ENCODE data around the gene CDH13.

CDH13 gene

DNA sequence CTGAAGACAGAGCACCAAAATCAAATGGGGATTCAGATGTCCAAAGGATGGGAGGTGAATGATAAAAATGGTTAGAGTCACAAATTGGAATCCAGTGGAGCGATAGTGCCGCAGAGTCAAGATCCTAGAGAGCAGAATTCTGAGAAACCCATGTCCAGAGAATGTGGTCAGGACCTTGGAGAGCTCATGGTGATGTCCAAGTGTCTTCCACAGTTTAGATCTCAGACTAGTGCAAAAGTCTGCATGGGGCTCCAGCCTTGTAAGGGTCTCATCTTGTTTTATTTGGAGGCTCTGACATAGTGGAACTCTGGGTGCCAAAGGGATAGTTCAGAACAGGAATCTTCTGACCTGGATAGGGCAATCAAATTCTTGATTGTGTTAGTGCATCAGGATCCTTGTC, 935.1 kb downstream of the CDH13 start:
- no peak for DNase-seq (ENCODE audit: low read depth in 3 of 3)

DNA sequence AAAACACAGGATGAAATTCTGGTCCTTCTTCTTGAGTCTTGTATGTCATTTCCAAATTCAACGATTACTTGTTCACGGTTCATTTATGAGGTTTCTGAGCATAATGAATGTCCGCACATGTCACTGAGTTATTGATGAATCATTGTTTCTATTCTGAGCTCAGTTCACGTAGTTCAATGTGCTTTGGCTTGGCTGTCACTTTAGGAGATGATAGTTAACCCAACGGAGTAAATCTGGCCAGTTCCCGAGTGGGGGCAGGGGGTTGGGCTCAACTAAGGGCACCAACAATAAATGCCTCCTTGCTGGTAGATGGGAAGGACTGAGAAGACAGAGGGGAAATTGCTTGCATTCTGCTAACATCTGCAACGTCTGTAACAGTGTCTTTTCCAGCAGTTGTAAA, 941.6 kb downstream of the CDH13 start:
- no peak for DNase-seq (ENCODE audit: low read depth in 3 of 3)

DNA sequence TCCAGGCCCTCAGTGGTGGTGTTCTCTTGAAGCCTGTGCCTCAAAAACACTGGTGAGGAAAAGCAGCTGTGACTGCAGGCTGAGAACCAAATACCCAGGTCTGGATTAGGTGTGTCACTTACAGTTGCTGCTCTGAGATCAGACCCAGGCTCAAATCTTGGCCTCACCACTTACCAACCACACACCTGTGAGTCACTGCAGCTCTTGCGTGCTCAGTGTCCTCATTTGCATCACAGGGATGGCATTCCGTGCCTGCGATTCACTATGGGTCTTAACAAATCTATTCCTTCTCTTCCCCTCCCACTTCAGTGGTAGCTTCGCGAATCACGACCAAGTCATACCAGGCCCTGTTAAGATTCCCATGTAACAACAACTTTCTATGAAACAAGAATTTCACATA, 947.6 kb downstream of the CDH13 start:
- no peak for DNase-seq (ENCODE audit: low read depth in 3 of 3)

DNA sequence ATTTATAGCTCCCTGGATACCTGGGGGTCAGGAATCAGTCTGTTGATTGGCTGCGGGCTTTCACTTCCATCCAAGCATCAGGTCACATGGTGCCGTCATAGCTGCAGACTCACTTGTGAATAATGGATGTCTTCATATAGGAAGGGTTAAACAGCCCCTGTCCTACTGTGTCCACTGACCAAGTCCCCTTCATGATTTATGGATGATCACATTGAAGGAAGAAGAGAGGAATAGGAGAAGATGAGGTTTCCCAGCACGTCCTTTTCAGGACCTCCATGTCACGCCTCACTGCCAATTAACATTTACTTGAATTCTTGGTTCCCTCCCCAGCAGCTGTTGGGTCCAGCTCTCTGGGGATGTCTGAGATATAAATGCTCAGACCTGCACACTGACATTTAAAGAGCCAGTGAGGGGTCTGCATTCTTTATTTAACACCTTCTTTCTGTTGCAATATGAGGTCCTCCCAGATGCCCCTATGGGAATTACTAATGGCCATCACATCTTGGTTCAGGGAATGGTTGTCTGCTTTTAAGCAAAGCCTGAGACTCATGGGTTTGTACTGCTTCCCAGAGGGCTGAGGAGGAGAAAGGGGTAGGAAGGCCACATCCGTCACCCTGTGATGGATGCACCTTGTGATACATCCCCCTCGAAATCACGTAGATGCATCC, 950.4 kb downstream of the CDH13 start:
- no peak for DNase-seq (ENCODE audit: low read depth in 3 of 3)

DNA sequence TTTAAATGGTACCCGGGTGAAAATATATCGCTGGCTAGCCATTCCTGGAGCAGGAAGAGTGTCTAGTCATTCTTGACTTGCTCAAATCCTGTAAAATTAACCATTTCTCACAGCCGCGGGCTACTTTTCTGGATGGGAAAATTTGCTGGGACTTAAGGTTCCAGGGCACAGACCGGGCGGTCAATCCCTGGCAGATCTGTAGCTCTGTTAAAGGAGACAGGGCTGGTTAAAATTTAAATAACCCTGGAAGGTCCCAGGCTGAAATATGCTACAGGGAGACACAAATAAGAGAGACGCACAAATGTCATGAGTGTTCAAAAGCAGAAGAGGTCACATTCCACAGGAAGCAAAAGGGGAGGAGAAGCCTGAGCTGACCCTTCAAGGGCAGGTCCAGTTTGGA, 951.4 kb downstream of the CDH13 start:
- no peak for DNase-seq (ENCODE audit: low read depth in 3 of 3)

DNA sequence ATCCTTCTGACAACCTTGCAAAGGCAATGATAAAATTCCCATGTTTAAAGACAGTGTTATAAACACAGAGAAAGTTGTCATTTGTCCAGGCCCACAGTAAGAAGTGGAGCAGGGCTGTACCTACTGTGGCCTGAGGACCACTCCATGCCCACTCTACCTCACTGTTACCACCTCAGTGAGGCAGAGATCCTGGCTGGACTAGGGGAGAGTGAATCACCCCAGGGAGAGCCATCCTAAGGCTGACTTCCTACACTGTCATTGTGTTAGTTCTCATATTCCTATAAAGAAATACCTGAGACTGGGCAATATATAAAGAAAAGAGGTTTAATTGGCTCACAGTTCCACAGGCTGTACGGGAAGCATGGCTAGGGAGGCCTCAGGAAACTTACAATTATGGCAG, 952.3 kb downstream of the CDH13 start:
- DNase-seq (ENCODE audit: low read depth in 3 of 3) = no peak

DNA sequence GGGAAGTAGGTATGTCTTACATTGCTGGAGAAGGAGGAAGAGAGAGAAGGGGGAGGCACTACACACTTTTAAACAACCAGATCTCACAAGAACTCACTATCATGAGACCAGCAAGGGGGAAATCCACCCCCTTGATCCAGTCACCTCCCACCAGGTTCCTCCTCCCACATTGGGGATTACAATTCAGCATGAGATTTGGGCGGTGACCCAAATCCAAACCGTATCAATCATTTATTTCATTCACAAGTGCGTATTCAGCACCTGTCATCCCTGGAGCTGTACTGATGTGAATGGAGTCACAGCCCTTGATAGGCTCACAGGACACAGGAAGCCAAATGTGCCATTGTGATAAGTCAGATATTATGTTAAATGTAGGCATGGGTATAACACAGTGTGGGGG, 952.7 kb downstream of the CDH13 start:
- DNase-seq (ENCODE audit: low read depth in 3 of 3) = no peak

DNA sequence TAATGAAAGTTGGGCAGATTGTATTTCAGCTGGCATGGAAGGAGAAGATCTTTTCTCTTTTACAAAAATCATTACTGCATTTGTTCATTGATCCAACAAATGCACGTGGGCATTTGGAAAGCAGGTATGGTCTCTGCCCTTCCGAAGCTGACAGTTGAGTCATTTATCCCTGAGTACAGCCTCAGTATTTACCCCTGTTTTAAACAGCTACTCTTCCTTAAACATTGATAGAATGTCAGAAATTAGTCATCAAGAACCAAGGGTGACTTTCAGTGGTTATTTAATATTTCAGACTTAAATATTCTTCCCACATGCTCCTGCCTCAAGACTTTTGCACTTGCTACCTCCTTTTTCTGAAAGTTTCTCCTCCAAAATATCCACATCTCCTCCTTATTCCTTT, 954.3 kb downstream of the CDH13 start:
- no peak for DNase-seq (ENCODE audit: low read depth in 3 of 3)

DNA sequence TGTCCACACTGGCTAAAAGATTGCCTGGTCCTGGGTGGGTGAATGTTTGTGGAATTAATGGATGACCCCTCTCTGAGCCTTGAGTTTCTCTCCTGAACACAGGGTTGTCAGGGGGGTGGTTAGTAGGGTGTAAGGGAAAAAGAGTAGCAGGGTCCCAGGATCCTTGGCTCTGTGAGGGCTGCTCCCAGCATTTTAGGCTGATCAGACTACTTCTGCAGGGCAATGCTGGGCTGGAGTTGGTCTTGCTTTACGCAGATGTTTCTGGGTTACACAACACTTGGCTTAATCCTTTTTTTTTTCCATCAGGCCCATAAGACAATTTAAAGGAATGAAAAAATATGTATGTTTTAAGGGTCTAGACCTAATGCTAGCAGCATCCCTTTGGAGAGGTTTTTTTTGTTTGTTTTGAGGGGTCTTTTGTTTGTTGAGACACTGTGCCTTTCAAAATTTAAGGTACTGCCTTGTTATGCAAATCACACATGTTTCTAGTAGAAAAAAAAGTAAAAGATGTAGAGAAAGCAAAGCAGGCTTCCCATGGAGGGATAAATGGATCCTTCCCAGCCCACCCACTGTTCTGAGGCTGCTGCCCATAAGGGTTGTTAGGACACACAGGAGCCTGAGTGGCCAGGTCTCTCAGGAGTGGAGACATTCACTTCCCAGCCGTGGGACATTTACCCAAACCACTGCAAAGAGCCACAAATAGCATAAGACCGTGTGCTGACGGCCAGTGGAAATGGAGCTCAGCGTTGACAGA, 955.4 kb downstream of the CDH13 start:
- no peak for DNase-seq (ENCODE audit: low read depth in 3 of 3)

DNA sequence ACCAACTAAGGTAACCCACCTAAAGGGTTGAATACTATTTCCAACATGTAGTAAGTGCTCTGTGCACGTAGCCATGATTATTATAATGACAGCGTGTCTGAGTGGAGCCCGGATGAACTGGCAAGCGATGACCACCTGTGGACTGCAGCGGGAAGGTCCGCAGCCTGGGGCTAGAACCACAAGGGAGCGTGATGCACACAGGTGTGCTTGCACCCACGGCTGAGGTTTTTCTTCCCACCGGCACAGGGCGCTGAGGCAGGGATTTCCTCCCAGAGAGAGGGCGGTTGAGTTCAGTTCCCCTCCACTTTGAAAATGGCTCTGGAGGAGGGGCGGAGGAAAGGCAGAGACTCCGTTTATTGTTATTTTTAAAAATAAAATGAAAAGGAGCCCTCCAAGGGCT, 959.3 kb downstream of the CDH13 start:
- DNase-seq (ENCODE audit: low read depth in 3 of 3) = no peak

DNA sequence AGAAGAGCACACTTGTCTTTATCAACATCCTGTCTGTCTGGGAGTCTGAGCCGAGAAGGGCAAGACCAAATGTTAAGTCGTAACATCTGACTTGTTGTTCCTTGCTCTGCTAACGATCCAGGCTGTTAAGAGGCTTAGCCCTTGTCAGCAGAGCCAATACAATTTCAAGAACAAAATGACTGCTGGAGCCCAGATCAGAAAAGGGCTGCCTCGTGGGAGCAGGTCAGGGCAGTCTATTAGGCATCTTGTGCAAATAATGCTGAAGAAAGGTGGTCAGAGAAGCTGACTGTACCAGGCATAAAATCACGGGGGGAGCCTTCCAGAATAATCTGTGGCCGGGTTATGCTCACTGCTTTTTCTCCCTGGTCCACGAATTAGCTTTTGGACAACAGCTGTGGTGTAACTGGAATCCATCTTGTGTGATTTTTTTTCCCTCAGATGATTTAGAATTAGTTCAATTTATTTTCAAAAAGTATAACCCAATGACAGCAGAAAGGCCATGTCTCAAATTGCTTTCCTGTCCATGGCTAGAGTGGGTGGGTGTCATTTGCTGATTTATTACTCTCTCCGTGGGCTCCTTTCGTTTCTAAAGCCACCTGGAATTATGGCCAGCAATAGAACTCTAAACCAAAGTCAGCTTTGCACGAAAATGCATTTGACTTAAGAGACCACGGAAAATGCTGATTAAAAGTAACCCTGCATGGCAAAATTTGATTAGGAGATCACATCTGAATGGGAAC, 959.9 kb downstream of the CDH13 start:
- no peak for DNase-seq (ENCODE audit: low read depth in 3 of 3)

DNA sequence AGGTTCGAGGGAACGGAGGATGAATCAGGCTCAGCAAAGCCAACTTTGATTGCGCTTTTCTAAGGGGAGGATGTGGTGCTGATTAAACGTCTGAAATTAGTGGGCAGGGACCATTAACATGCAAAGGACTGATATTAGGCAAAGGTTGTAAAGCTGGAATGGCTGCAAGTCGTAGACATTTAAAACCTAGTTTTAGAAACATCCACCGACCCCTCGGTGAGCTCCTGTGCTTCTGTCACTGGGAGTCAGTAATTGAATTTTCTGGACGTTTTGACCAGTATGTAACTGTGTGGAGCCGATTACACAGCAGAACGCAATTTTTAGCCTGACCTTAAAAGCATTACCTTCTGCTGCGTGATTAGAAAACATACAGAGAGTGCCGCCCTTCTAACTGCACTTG, 960.4 kb downstream of the CDH13 start:
- no peak for DNase-seq (ENCODE audit: low read depth in 3 of 3)

DNA sequence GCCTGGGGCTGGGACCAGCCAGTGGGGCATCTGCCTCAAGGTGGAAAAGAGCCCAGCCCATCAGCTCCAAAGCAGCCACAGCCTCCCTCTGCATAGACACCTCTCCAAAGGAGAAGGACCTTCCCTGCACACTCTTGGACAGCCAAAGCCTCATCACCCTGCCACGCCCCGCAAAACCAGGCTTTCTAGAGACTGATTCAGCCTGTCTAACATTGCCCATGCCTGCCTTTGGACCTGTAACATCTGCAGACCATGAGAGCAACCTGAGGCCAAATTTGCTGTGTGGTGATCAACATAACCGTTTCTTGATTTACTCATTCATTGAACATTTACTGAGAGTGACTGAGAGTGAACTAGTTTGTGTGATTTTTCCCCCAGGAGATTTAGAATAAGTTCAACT, 961.3 kb downstream of the CDH13 start:
- no peak for DNase-seq (ENCODE audit: low read depth in 3 of 3)

DNA sequence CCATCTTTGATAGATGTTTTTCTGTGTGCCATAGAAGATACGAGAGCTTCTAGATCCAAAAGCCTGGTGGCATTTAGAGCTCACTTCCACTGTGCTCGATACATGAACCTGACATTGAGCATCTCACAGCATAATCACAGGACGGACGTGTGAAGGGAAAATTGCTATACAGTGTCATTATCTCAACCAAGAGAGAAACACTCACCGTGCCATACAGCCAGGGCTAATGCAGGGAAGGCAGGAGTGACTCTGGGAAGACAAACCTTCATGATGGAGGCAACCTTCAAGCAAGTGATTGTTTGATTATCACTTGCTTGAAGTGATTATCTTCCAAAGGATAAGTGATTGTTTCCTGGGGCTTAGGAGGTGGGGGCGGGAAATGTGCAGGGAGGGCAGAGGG, 962.8 kb downstream of the CDH13 start:
- DNase-seq (ENCODE audit: low read depth in 3 of 3) = no peak

DNA sequence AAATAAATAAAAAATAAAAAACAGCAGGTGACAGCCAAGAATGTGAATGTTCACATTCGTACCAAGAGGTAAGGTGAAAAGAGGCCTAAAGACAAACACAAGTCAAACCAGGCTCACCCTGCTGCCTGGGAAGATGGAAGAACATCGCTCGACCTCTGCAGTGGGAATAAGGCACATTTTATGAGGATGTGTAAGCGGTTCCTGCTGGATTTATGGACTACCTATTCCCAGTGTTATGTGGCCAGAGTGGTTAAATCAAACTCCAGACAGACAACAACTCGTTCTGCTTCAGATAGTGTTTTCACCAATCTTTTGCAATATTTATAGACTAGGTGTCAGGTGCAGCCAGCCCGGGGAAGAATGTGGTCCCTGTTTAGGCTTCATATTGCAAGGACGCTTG, 966.0 kb downstream of the CDH13 start:
- no peak for DNase-seq (ENCODE audit: low read depth in 3 of 3)

DNA sequence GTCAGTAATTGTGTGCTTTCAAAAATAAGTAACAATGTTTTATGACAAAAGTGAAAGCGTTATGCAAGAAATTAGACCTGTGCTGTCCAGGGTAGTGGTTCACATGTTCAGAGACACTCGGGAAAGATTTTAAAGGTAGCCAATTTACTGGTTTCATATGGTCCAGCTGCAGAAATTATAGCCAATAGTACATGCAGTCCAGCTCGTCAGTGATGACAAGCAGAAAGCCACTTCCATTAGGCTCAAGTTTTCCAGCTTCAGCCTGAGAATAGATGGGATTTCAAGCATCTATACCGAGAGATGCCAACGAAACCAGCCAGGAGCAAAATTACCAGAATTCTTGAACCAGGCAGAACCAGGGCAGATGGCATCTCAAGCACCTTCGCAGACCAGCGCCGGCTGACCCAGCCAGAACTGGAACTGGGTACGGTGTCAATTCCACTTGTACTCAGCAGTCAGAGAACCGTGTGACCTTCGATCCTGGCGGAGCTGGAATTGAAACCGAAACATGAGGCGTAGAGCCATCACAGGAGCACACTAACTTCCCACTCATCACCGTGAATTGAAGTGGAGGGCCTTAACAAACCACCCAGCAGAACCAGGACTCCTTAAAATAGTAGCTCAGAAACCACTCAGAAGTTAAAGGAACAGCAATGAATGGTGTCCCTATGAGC, 973.2 kb downstream of the CDH13 start:
- DNase-seq (ENCODE audit: low read depth in 3 of 3) = no peak

DNA sequence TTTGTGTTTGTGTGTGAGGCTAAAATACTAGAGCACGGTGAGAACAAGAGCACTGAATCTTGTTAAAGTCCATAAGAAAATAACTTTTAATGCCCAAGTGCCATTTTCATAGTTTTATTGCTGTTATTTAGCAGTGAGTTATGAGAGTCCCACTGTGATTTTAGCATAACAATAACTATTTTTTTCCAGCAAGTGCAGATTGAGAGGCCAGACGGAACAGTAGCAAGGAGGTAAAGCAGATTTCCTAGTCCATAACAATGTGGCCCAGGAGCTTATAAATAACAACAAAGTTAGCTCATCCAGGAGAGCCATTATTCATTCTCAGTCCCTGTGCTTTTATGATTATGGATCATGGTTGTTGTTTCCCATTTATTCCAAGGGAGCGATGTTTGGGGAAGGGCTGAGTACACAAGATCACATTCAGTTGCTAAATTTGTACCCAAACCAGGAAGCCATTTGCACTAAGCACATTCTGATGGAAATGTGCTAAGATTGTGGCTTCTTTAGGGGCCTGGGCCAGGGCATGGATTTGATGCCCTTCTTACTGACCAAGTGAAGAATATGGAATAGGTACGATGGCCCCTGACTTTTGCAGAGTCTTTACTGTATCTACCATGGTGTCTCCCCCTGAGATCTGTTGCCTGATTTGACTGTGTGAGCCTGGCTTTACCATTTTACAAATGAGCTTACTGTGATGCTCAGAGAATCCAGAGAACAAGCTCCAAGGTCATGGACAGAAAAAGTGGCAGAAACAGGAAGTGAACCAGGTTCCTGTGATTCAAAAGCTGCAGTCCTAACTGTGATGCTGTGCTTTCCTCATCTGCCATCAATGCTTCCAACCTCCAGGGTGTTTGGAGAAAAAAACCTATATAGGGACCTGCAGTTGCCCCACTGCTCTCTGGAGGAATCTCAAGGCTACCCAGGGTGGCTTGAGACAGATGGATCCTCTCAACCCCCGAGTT, 976.3 kb downstream of the CDH13 start:
- DNase-seq (ENCODE audit: low read depth in 3 of 3) = no peak

DNA sequence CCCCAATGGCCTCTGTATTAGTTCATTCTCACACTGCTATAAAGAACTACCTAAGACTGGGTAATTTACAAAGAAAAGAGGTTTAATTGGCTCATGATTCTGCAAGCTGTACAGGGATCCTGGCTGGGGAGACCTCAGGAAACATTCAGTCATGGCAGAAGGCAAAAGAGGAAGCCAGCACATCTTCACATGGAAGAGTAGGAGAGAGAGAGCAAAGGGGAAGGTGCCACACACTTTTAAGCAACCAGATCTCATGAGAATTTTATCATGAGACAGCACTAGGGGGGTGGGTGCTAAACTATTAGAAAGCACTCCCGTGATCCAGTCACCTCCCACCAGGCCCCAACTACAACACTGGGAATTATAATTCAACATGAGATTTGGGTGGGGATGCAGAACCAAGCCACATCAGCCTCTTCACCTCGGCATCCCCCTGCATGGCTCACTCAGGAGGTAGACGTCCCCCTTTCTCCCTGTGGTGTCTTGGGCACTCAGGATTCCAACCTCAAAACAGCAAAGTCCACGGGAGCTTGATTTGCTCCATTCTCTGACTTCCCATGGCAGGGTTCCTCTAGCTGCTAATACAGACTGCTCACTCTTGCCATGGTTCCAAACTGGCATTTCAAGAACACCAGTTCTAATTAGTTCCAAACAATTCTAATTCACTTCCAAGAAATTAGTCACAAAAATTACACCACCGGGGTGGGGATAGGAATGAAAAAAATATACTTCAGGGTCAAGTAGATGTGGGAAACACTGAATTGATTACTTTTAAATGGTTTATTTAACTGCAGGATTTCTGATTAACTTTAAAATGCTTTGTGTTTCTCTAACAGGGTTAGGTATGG, 977.2 kb downstream of the CDH13 start:
- DNase-seq (ENCODE audit: low read depth in 3 of 3) = no peak

DNA sequence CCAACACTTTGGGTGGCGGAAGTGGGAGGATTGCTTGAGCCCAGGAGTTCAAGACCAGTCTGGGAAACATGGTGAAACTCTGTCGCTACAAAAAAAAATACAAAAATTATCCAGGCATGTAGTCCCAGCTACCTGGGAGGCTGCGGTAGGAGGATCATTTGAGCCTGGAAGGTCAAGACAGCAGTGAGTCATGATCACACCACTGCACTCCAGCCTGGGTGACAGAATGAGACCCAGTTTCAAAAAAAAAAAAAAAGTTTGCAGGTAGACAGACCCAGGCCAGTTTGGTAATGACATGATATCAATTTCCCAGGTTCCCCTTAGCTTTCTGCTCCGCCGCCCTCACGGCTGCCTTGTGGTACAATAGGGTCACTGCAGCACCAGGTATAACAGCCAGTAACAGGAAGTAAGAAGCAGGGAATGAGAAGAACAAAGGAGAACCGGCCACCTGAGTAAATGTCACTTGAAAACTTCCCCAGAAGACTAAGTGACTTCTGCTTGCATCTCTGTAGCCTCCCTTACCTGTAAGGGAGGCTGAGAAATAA, 979.8 kb downstream of the CDH13 start:
- no peak for DNase-seq (ENCODE audit: low read depth in 3 of 3)

DNA sequence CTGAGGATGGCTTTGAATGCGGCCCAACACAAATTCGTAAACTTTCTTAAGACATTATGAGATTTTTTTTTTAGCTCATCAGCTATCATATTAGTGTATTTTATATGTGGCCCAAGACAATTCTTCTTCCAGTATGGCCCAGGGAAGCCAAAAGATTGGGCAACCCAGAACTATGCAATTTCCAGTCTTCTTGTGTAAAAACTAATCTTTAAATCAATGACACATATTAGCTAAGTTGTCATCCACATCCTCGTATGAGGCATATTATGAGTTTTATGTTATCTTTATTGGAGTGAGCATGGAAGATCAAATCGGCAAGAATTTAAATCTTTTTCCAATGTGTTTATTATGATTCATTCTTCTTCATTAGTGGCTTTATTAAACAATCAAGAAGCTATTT, 982.4 kb downstream of the CDH13 start:
- no peak for DNase-seq (ENCODE audit: low read depth in 3 of 3)

All from stimulated activated CD4-positive, alpha-beta T cell treated with anti-CD3 and anti-CD28 coated beads, TNF-alpha, amount 100 ng/mL, for 24 hours (primary cell).